Measurements from ENCODE around the gene RANBP3.

Gene RANBP3

GRCh38 chr19:6023085-6023682 is 45.2 kb upstream of the RANBP3 start:
- H2AFZ ChIP-seq (ENCODE audit: insufficient read depth, low read length, poor library complexity): no peak overlapping the region
- H3K9me3 ChIP-seq (ENCODE audit: insufficient read depth, low read depth, low read length): peaks cover 2% of the 10 kb centered on the region
- peaks cover 2% of the 10 kb centered on the region for H3K79me1 ChIP-seq (ENCODE audit: low read length)
- no peak overlapping the region for H3K4me2 ChIP-seq (ENCODE audit: low read length)
- H4K91ac ChIP-seq (ENCODE audit: low read depth, low read length): no peak overlapping the region
- no peaks in the 10 kb centered on the region for H3K79me2 ChIP-seq (ENCODE audit: control insufficient read depth, insufficient read depth, low read length, poor library complexity)
- no peak overlapping the region for H3K18ac ChIP-seq (ENCODE audit: low read length)
- no peak overlapping the region for H3K27ac ChIP-seq (ENCODE audit: low read depth, low read length)
- no peak overlapping the region for H2BK12ac ChIP-seq (ENCODE audit: low read length)
- no peak overlapping the region for H3K9ac ChIP-seq (ENCODE audit: low read length)
- H3K23ac ChIP-seq (ENCODE audit: low read length): no peak overlapping the region
- no peak overlapping the region for H4K12ac ChIP-seq (ENCODE audit: low read depth, low read length)
- H4K8ac ChIP-seq (ENCODE audit: low read depth, low read length): no peak overlapping the region
- no CpG with 5 or more reads among the region's 21 CpGs for WGBS (ENCODE audit: extremely low coverage, insufficient coverage, insufficient read length)
- no peaks in the 10 kb centered on the region for H3K27me3 ChIP-seq (ENCODE audit: insufficient read depth, low read length)
- H3K14ac ChIP-seq (ENCODE audit: low read length): peak overlapping the region; percentile 33
- H3K36me3 ChIP-seq (ENCODE audit: control insufficient read depth in 1 of 2, insufficient read depth in 2 of 2, low read length in 2 of 2): no peaks in the 10 kb centered on the region
- no peak overlapping the region for H2BK120ac ChIP-seq (ENCODE audit: insufficient read depth, low read length, poor library complexity)
- H2BK5ac ChIP-seq (ENCODE audit: low read depth, low read length, poor library complexity): no peak overlapping the region
- H2AK5ac ChIP-seq (ENCODE audit: low read length): peak overlapping the region; percentile 47
- peaks cover 15 to 21% of the 10 kb centered on the region in 2 experiments for H3K4me1 ChIP-seq (ENCODE audit: control insufficient read depth in 1 of 2, insufficient read depth in 2 of 2, low read length in 2 of 2)
- H3K4me3 ChIP-seq (ENCODE audit: low read depth, low read length): no peak overlapping the region
- DNase-seq: peak in 1 of 2 donors; percentile 43
- H3K4ac ChIP-seq (ENCODE audit: low read depth, low read length): no peak overlapping the region

DNA sequence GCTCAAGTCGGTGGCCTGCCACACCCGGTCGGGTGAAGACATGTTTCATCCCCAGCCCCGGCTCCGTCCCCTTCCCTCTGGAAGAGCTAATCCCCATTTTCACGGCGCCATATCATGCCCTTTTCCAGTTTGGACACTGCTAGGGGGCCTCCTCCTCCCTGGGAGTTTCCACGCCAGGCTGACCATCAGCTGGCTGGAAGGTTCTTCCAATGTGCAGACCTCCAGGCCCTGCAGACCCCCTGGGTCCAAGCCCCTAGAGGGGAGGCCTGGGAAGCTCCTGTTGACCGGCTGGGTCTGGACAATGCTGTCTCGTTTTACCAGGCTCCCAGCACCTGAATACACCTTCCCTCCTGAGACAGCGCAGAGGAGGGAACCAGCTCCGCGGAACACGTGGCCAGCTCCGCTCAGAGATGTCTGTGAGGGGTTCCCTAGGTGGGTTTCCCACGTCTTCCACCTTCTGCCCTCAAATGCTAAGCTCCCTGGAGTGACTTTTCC is 44.7 kb upstream of the RANBP3 start:
- Histone ChIP-seq H3K23ac (ENCODE audit: low read length) (no peak overlapping the region), H2BK120ac (ENCODE audit: insufficient read depth, low read length, poor library complexity) (no peak overlapping the region), H3K9me3 (ENCODE audit: insufficient read depth, low read depth, low read length) (peaks cover 2% of the 10 kb centered on the region), H3K4me3 (ENCODE audit: low read depth, low read length) (no peak overlapping the region), H3K4me2 (ENCODE audit: low read length) (no peak overlapping the region), H4K91ac (ENCODE audit: low read depth, low read length) (no peak overlapping the region), H4K8ac (ENCODE audit: low read depth, low read length) (no peak overlapping the region), H2AK5ac (ENCODE audit: low read length) (no peak overlapping the region), H3K79me2 (ENCODE audit: control insufficient read depth, insufficient read depth, low read length, poor library complexity) (no peaks in the 10 kb centered on the region), H2BK12ac (ENCODE audit: low read length) (no peak overlapping the region), H3K27me3 (ENCODE audit: insufficient read depth, low read length) (no peaks in the 10 kb centered on the region), H3K27ac (ENCODE audit: low read depth, low read length) (no peak overlapping the region), H3K4ac (ENCODE audit: low read depth, low read length) (no peak overlapping the region), H3K36me3 (ENCODE audit: control insufficient read depth in 1 of 2, insufficient read depth in 2 of 2, low read length in 2 of 2) (no peaks in the 10 kb centered on the region), H3K14ac (ENCODE audit: low read length) (no peak overlapping the region), H2AFZ (ENCODE audit: insufficient read depth, low read length, poor library complexity) (no peak overlapping the region), H3K4me1 (ENCODE audit: control insufficient read depth in 1 of 2, insufficient read depth in 2 of 2, low read length in 2 of 2) (peaks cover 15 to 21% of the 10 kb centered on the region in 2 experiments), H4K12ac (ENCODE audit: low read depth, low read length) (no peak overlapping the region), H3K9ac (ENCODE audit: low read length) (no peak overlapping the region), H2BK5ac (ENCODE audit: low read depth, low read length, poor library complexity) (no peak overlapping the region), H3K18ac (ENCODE audit: low read length) (no peak overlapping the region), H3K79me1 (ENCODE audit: low read length) (peaks cover 2% of the 10 kb centered on the region)
- no CpG with 5 or more reads among the region's 16 CpGs for WGBS (ENCODE audit: extremely low coverage, insufficient coverage, insufficient read length)
- no peak for DNase-seq

DNA sequence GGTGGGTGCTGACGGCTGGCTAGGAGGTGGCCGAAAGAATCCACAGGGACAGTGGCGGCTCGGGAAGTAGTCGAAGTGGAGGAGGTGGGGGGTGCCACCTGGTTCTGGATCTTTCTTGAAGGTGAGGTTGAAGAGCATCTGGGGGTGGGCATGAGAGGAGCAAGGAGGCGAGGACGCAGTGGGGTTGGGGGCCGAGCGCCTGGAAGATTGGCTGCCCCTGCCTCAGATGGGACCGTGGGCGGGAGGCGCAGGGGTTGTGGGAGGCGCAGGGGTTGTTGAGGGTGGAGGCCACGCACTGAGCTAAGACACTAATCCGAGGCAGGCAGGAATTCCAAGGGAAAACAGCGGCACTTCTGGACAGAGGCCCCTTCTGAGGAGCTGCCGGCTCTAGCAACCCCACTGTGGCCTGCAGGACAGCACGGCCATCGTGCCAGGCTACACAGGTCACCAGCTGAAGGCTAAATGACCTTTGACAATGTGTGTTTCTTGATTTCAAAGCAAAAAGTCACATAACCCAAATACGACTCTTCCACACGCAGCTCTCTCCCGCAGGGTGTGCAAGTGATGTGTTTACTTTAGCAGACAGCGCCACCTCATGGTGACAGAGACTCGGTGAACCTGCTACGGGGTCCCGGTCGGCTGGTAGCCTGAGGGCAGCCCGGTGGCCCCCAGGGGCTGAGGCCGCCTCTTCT is 44.1 kb upstream of the RANBP3 start:
- Histone ChIP-seq H3K14ac (ENCODE audit: low read length) (no peak overlapping the region), H3K79me1 (ENCODE audit: low read length) (peaks cover 2% of the 10 kb centered on the region), H3K9ac (ENCODE audit: low read length) (no peak overlapping the region), H3K4me3 (ENCODE audit: low read depth, low read length) (no peak overlapping the region), H2AFZ (ENCODE audit: insufficient read depth, low read length, poor library complexity) (no peak overlapping the region), H3K27me3 (ENCODE audit: insufficient read depth, low read length) (no peaks in the 10 kb centered on the region), H3K36me3 (ENCODE audit: control insufficient read depth in 1 of 2, insufficient read depth in 2 of 2, low read length in 2 of 2) (no peaks in the 10 kb centered on the region), H3K4me2 (ENCODE audit: low read length) (no peak overlapping the region), H3K79me2 (ENCODE audit: control insufficient read depth, insufficient read depth, low read length, poor library complexity) (no peaks in the 10 kb centered on the region), H2BK12ac (ENCODE audit: low read length) (no peak overlapping the region), H4K91ac (ENCODE audit: low read depth, low read length) (no peak overlapping the region), H4K8ac (ENCODE audit: low read depth, low read length) (no peak overlapping the region), H2BK5ac (ENCODE audit: low read depth, low read length, poor library complexity) (no peak overlapping the region), H3K4ac (ENCODE audit: low read depth, low read length) (no peak overlapping the region), H2AK5ac (ENCODE audit: low read length) (no peak overlapping the region), H3K23ac (ENCODE audit: low read length) (no peak overlapping the region), H3K18ac (ENCODE audit: low read length) (no peak overlapping the region), H2BK120ac (ENCODE audit: insufficient read depth, low read length, poor library complexity) (no peak overlapping the region), H4K12ac (ENCODE audit: low read depth, low read length) (no peak overlapping the region), H3K4me1 (ENCODE audit: control insufficient read depth in 1 of 2, insufficient read depth in 2 of 2, low read length in 2 of 2) (peaks cover 15 to 21% of the 10 kb centered on the region in 2 experiments), H3K27ac (ENCODE audit: low read depth, low read length) (no peak overlapping the region), H3K9me3 (ENCODE audit: insufficient read depth, low read depth, low read length) (peaks cover 2% of the 10 kb centered on the region)
- no CpG with 5 or more reads among the region's 29 CpGs for WGBS (ENCODE audit: extremely low coverage, insufficient coverage, insufficient read length)
- peak; percentile 55 to 87 for DNase-seq

DNA sequence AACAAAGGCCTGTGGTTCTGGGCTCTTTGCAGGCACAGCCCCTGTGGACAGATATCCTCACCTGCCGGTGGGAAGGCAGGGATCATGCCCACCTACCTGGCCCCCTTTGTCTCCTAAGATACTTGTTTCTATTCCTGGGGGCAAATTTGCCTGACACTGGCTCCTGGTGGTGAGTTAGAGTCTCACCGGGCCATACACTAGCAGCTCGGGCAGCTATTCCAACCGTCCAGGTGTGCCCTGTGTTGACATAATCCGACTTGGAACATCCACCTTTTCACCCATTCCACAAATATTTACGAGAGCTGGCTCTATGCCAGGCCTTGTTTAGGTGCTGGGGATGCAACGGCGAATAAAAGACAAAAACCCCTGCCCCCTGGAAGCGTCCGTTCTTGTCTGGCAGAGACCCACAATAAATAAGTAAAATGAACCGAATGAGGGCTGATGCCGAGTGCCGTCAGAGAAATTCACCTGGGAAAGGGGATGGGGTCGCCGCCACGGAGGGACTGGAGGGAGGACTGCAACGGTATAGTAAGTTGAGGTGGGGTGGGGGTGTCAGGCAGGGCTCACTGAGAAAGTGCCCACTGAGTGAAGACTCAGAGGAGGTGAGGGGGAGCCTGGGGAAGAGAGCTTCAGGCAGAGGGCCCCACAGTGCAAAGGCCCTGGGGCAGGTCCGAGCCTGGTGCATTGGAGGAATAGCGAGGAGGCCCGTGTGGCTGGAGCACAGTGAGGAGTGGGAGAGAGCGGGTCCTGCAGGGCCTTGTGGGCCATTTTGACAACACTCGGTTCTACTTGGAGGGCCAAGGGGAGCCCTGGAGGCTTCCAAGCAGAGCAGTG is 43.2 kb upstream of the RANBP3 start:
- Histone ChIP-seq H2BK120ac (ENCODE audit: insufficient read depth, low read length, poor library complexity) (peak overlapping the region; percentile 20), H2AFZ (ENCODE audit: insufficient read depth, low read length, poor library complexity) (no peak overlapping the region), H4K91ac (ENCODE audit: low read depth, low read length) (peak overlapping the region; percentile 41), H3K36me3 (ENCODE audit: control insufficient read depth in 1 of 2, insufficient read depth in 2 of 2, low read length in 2 of 2) (no peaks in the 10 kb centered on the region), H3K4me2 (ENCODE audit: low read length) (no peak overlapping the region), H4K12ac (ENCODE audit: low read depth, low read length) (no peak overlapping the region), H3K27me3 (ENCODE audit: insufficient read depth, low read length) (no peaks in the 10 kb centered on the region), H3K4me3 (ENCODE audit: low read depth, low read length) (no peak overlapping the region), H3K27ac (ENCODE audit: low read depth, low read length) (no peak overlapping the region), H3K14ac (ENCODE audit: low read length) (no peak overlapping the region), H3K79me2 (ENCODE audit: control insufficient read depth, insufficient read depth, low read length, poor library complexity) (no peaks in the 10 kb centered on the region), H3K79me1 (ENCODE audit: low read length) (peaks cover 2% of the 10 kb centered on the region), H3K18ac (ENCODE audit: low read length) (no peak overlapping the region), H2BK5ac (ENCODE audit: low read depth, low read length, poor library complexity) (no peak overlapping the region), H2AK5ac (ENCODE audit: low read length) (peak overlapping the region; percentile 26), H3K9ac (ENCODE audit: low read length) (no peak overlapping the region), H4K8ac (ENCODE audit: low read depth, low read length) (no peak overlapping the region), H3K4ac (ENCODE audit: low read depth, low read length) (no peak overlapping the region), H3K9me3 (ENCODE audit: insufficient read depth, low read depth, low read length) (no peaks in the 10 kb centered on the region), H3K4me1 (ENCODE audit: control insufficient read depth in 1 of 2, insufficient read depth in 2 of 2, low read length in 2 of 2) (peaks cover 15 to 21% of the 10 kb centered on the region in 2 experiments), H3K23ac (ENCODE audit: low read length) (no peak overlapping the region), H2BK12ac (ENCODE audit: low read length) (peak overlapping the region; percentile 25)
- no CpG with 5 or more reads among the region's 22 CpGs for WGBS (ENCODE audit: extremely low coverage, insufficient coverage, insufficient read length)
- DNase-seq: no peak

Measured in trophoblast cell (in vitro differentiated cells and primary cell).